ENCODE measurements around the gene MACF1. TPM values are rescaled to one million over a fixed set of nuclear protein-coding genes. Genes with fewer than 3 reads are reported as not detected.
"Not testable (repeated sequence)": the region's sequence is repeated elsewhere in the genome, so short reads cannot be mapped to it uniquely, and the experiment has no call there.

Gene MACF1, protein sequence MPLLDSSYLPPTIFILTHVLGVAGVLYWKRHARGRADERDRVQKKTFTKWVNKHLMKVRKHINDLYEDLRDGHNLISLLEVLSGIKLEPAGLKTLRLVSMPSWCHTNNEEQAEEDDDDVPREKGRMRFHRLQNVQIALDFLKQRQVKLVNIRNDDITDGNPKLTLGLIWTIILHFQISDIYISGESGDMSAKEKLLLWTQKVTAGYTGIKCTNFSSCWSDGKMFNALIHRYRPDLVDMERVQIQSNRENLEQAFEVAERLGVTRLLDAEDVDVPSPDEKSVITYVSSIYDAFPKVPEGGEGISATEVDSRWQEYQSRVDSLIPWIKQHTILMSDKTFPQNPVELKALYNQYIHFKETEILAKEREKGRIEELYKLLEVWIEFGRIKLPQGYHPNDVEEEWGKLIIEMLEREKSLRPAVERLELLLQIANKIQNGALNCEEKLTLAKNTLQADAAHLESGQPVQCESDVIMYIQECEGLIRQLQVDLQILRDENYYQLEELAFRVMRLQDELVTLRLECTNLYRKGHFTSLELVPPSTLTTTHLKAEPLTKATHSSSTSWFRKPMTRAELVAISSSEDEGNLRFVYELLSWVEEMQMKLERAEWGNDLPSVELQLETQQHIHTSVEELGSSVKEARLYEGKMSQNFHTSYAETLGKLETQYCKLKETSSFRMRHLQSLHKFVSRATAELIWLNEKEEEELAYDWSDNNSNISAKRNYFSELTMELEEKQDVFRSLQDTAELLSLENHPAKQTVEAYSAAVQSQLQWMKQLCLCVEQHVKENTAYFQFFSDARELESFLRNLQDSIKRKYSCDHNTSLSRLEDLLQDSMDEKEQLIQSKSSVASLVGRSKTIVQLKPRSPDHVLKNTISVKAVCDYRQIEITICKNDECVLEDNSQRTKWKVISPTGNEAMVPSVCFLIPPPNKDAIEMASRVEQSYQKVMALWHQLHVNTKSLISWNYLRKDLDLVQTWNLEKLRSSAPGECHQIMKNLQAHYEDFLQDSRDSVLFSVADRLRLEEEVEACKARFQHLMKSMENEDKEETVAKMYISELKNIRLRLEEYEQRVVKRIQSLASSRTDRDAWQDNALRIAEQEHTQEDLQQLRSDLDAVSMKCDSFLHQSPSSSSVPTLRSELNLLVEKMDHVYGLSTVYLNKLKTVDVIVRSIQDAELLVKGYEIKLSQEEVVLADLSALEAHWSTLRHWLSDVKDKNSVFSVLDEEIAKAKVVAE (N-terminal part only)
- total RNA-seq (100 to 1,000 TPM; 284 to 321 TPM), polyA plus RNA-seq (ENCODE audit: insufficient read length in 2 of 2) (100 to 1,000 TPM; 337 to 366 TPM)
- long read RNA-seq, donor 1, full-length matches to known transcripts: 15 of 20 reads
- long read RNA-seq, donor 1, partial matches to known transcripts: 5 of 20 reads
- long read RNA-seq, donor 1, other reads (novel, unspliced or antisense): 0 of 20 reads
- long read RNA-seq, donor 2, full-length matches to known transcripts: 18 of 18 reads
- long read RNA-seq, donor 2, partial matches to known transcripts: 0 of 18 reads
- long read RNA-seq, donor 2, other reads (novel, unspliced or antisense): 0 of 18 reads
- long read RNA-seq, donor 3, full-length matches to known transcripts: 23 of 29 reads
- long read RNA-seq, donor 3, partial matches to known transcripts: 6 of 29 reads
- long read RNA-seq, donor 3, other reads (novel, unspliced or antisense): 0 of 29 reads
- long read RNA-seq, donor 4, full-length matches to known transcripts: 15 of 22 reads
- long read RNA-seq, donor 4, partial matches to known transcripts: 7 of 22 reads
- long read RNA-seq, donor 4, other reads (novel, unspliced or antisense): 0 of 22 reads

DNA sequence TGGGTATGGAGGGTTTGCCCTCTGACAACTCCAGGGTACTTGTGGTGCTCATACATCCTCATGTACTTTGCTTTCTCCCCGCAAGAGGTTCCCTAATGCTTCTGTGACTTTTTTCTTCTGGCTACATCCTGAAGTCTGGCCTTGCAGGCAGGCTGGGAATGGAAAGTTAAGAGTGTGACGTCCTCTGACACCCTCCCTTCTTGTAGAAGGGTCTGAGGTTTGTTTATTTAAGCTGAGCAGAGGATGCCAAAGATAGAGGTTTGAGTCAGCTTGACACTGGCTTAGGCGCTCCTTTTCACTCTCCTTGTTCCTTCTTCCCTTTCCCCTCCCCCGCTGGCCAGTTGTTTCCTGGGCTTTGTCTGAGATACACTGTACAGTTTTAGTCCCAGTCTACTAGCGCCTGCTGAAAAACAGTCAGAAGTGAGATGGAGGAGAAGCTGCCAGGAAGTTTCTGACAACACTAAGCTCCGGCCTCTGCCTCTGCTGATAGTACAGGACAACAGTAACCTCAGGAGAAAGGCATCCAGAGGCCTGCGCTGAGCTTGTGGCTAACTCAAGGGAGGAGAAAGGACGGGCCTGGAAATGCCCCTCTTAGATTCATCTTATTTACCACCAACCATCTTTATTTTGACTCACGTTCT is at the start of gene MACF1:
Gene MACF1, plus strand, starts transcription at position 255 of the 641 bp plus-strand sequence. Its CDS starts 328 bp downstream, at position 583.
- Histone ChIP-seq H3K36me3 (ENCODE audit: control insufficient read depth, insufficient read depth, low read length) (peaks cover 3% of the 10 kb centered on the region), H3K4me1 (ENCODE audit: control insufficient read depth, insufficient read depth, low read length) (peaks cover 23% of the 10 kb centered on the region), H3K27me3 (ENCODE audit: control insufficient read depth, insufficient read depth, low read length) (no peaks in the 10 kb centered on the region), H3K4me3 (ENCODE audit: low read depth, low read length) (peak within 1 kb of the TSS; percentile 19), H3K9me3 (ENCODE audit: control insufficient read depth, insufficient read depth, low read length) (no peaks in the 10 kb centered on the region), H3K27ac (ENCODE audit: low read depth, low read length) (peak within 1 kb of the TSS; percentile 91)
- WGBS (ENCODE audit: insufficient coverage): 19% methylated on average over 3 of the region's 9 CpGs
- peak in 2 of 6 donors; percentile 28 to 68 for DNase-seq (ENCODE audit: low read depth in 4 of 6, low spot score in 6 of 6)

DNA sequence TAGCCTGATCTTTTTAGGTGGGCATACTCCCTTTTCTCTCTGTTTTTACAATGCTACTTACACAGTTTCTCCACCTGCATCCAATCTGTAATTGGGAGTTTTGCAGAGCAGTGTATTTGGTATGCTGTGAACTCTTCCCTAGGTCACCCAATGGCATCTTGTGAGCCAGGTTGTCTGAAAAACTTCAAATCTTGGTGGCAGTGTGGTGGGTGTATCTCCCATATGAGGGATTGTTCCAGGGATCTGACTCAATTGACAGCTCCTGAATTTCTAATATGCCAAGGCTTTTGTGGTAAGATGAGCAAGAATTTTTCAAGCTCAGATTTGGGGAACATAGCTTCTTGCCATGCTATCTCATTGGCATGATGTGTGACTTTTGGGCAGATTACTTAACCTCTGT is 47.2 kb upstream of the MACF1 start:
- Histone ChIP-seq H3K4me1 (ENCODE audit: control insufficient read depth, insufficient read depth, low read length) (peaks cover 14% of the 10 kb centered on the region), H3K27ac (ENCODE audit: low read depth, low read length) (no peak overlapping the region)
- no peak for DNase-seq (ENCODE audit: low read depth in 4 of 6, low spot score in 6 of 6)

DNA sequence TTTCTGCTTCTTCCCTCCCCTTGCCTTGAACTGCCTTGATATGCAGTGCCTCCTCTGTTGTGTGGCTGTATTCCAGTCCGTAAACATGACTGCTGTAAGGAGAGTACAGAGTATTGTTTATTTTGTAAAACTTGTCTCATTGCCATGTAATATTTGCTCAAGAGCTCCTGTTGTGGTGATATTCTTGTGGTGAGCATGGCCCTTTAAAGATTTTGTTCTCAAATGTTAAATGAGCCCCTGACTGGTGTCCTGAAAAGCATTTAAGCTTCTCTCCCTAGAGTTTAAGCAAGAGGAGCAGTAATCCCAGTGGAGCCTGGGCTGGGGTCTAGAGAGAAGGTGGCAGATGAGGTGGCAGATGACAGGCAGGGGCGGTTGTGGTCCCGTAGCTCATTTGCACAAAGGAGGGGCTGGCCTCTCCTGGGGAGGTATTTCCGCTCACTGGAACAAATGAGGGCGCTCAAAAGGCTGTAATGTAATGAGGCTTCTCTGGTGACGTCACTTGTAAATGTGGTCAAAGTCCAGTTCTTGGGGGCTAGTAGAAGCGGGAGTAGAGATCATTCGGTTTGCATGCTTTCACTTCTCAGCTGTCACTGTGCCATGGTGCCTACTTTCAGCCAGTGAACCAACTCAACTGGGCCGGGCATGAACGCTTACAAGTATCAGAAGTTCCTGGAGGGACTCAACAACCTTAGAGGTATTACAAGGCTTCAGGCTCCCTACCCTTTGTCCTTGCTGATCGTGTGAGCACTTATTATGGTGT is 46.0 kb upstream of the MACF1 start:
- H3K4me3 ChIP-seq (ENCODE audit: low read depth, low read length): no peak overlapping the region
- H3K36me3 ChIP-seq (ENCODE audit: control insufficient read depth, insufficient read depth, low read length): peaks cover 2% of the 10 kb centered on the region
- no peaks in the 10 kb centered on the region for H3K9me3 ChIP-seq (ENCODE audit: control insufficient read depth, insufficient read depth, low read length)
- peak overlapping the region; percentile 31 for H3K27ac ChIP-seq (ENCODE audit: low read depth, low read length)
- 38% methylated on average over 10 of the region's 11 CpGs for WGBS (ENCODE audit: insufficient coverage)
- peak in 2 of 6 donors; percentile 15 to 42 for DNase-seq (ENCODE audit: low read depth in 4 of 6, low spot score in 6 of 6)
- H3K27me3 ChIP-seq (ENCODE audit: control insufficient read depth, insufficient read depth, low read length): no peaks in the 10 kb centered on the region
- H3K4me1 ChIP-seq (ENCODE audit: control insufficient read depth, insufficient read depth, low read length): peaks cover 10% of the 10 kb centered on the region

More for the DNA sequence above, 47.2 kb upstream of the MACF1 start:
- Histone ChIP-seq H3K36me3 (ENCODE audit: control insufficient read depth, insufficient read depth, low read length) (peaks cover 2% of the 10 kb centered on the region), H3K27me3 (ENCODE audit: control insufficient read depth, insufficient read depth, low read length) (no peaks in the 10 kb centered on the region), H3K9me3 (ENCODE audit: control insufficient read depth, insufficient read depth, low read length) (no peaks in the 10 kb centered on the region), H3K4me3 (ENCODE audit: low read depth, low read length) (no peak overlapping the region)

DNA sequence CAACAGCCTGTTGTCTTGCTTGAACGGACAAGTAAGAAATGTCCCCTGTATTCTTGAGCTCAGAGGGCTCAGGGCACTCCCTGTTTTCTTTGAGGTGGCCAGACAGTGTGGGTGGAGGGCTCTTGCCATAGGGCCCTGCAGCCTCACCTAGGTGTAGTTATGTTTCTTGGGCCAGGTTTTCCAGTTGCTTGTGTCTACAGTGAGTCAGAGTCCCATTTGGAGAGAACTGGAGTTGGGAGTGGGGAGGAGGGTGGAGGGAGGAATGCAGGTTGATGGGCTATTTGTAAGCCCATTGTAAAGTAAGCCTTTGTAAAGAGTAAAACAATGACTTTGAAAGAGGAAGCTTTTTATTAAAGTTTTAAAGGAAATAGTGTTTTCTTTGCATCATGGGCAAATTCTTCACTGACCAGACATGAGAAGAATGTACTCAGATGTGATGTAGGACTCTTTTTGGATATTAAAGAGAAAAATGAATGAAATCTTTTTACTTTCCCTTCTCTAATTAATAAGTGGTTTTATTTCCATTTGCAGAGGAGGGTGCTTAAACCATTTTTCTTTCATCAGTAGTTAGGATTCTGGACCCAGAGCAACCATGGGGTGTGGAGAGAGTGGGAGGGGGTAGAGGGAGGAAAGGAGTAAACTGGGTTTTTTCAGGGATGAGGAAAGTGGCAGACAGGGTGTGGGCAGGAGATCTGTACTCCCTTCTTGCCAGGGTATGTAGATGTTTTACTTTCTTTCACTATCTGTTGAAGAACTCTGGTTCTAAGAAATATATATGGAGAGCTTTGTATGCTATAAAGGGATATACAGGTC is 45.1 kb upstream of the MACF1 start:
- no peak overlapping the region for H3K4me3 ChIP-seq (ENCODE audit: low read depth, low read length)
- DNase-seq (ENCODE audit: low read depth in 4 of 6, low spot score in 6 of 6): no peak
- peak overlapping the region; percentile 31 for H3K27ac ChIP-seq (ENCODE audit: low read depth, low read length)
- H3K36me3 ChIP-seq (ENCODE audit: control insufficient read depth, insufficient read depth, low read length): peaks cover 2% of the 10 kb centered on the region
- peaks cover 8% of the 10 kb centered on the region for H3K4me1 ChIP-seq (ENCODE audit: control insufficient read depth, insufficient read depth, low read length)
- 80% methylated on average over 1 of the region's 1 CpG for WGBS (ENCODE audit: insufficient coverage)
- no peaks in the 10 kb centered on the region for H3K9me3 ChIP-seq (ENCODE audit: control insufficient read depth, insufficient read depth, low read length)
- H3K27me3 ChIP-seq (ENCODE audit: control insufficient read depth, insufficient read depth, low read length): no peaks in the 10 kb centered on the region

DNA sequence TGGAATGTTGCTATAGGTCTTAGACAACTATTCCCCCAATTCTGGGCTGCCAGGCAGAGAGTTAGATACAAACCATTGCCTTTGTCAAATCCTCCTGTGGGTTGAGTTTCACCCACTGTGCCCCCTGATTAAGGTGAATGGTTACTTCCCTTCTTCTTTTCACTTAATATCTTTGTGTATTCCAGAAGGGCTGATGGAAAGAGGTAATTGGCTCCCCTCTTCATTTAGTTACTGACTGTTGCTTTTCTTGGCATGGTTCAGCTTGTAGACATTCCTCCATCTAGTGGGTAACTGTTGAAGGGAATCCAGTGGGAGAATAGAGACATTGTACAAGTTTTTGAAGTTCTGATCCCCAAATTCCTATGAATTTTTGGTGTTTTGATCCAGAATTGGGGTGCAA is 43.8 kb upstream of the MACF1 start:
- Histone ChIP-seq H3K27me3 (ENCODE audit: control insufficient read depth, insufficient read depth, low read length) (no peaks in the 10 kb centered on the region), H3K4me1 (ENCODE audit: control insufficient read depth, insufficient read depth, low read length) (peaks cover 8% of the 10 kb centered on the region), H3K36me3 (ENCODE audit: control insufficient read depth, insufficient read depth, low read length) (peaks cover 2% of the 10 kb centered on the region), H3K27ac (ENCODE audit: low read depth, low read length) (no peak overlapping the region), H3K9me3 (ENCODE audit: control insufficient read depth, insufficient read depth, low read length) (no peaks in the 10 kb centered on the region), H3K4me3 (ENCODE audit: low read depth, low read length) (no peak overlapping the region)
- no peak for DNase-seq (ENCODE audit: low read depth in 4 of 6, low spot score in 6 of 6)

DNA sequence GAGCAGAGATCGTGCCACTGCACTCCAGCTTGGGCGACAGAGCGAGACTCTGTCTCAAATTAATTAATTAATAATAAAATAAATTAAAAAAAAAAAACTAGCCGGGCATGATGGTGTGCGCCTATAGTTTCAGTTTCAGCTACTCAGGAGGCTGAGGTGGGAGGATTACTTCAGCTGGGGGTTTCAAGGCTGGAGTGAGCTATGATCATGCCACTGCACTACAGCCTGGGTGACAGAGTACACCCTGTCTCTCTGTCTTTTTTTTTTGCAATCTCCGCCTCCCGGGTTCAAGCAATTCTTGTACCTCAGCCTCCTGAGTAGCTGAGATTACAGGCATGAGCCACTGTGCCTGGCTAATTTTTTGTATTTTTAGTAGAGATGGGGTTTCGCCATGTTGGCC is 42.7 kb upstream of the MACF1 start:
- WGBS (ENCODE audit: insufficient coverage): 100% methylated on average over 3 of the region's 8 CpGs
- not testable (repeated sequence) for H3K4me3 ChIP-seq (ENCODE audit: low read depth, low read length); H3K27ac ChIP-seq (ENCODE audit: low read depth, low read length); DNase-seq (ENCODE audit: low read depth in 4 of 6, low spot score in 6 of 6); H3K36me3 ChIP-seq (ENCODE audit: control insufficient read depth, insufficient read depth, low read length); H3K27me3 ChIP-seq (ENCODE audit: control insufficient read depth, insufficient read depth, low read length); H3K4me1 ChIP-seq (ENCODE audit: control insufficient read depth, insufficient read depth, low read length); H3K9me3 ChIP-seq (ENCODE audit: control insufficient read depth, insufficient read depth, low read length)

DNA sequence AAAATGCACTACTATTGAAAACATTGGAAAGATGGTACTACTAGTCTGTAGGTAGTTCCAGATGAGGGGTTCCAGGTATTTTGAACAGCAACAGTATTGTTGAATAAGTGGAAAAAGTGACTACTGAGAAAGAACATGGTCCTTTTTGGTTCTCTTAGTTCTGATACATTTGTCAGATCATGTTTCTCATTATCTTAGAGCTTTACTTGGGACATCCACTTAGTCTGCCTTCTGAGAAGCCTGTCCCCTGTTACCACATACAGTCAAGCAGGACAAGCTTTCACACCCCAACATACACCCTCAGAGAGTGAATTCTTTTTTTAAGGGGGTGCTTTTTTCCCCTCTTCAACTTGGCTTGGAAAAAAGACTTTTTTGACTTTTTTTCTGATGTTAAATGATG is 41.0 kb upstream of the MACF1 start:
- no peaks in the 10 kb centered on the region for H3K27me3 ChIP-seq (ENCODE audit: control insufficient read depth, insufficient read depth, low read length)
- no peak for DNase-seq (ENCODE audit: low read depth in 4 of 6, low spot score in 6 of 6)
- no peaks in the 10 kb centered on the region for H3K36me3 ChIP-seq (ENCODE audit: control insufficient read depth, insufficient read depth, low read length)
- H3K27ac ChIP-seq (ENCODE audit: low read depth, low read length): no peak overlapping the region
- H3K4me1 ChIP-seq (ENCODE audit: control insufficient read depth, insufficient read depth, low read length): peaks cover 4% of the 10 kb centered on the region
- no peaks in the 10 kb centered on the region for H3K9me3 ChIP-seq (ENCODE audit: control insufficient read depth, insufficient read depth, low read length)
- no peak overlapping the region for H3K4me3 ChIP-seq (ENCODE audit: low read depth, low read length)

DNA sequence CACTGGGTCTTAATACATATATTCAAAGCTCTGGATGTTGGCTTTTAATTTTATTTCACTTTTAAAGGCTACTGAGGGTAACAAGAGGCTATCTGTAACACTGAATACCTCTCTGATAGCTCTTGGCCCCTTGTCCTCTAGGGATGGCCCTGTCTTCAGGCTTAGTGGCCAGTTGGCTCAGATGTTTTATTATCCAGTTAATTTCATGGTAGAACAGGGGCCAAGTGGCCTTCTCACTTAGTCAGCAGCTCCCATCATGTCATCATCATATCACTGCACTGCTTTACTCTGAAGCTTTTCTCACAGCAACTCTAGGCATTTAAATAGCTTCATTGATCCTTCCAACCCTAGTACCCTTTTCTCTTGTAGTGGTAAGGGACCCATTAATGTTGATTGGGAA is 40.2 kb upstream of the MACF1 start:
- Histone ChIP-seq H3K36me3 (ENCODE audit: control insufficient read depth, insufficient read depth, low read length) (no peaks in the 10 kb centered on the region), H3K9me3 (ENCODE audit: control insufficient read depth, insufficient read depth, low read length) (no peaks in the 10 kb centered on the region), H3K27ac (ENCODE audit: low read depth, low read length) (no peak overlapping the region), H3K4me3 (ENCODE audit: low read depth, low read length) (no peak overlapping the region), H3K4me1 (ENCODE audit: control insufficient read depth, insufficient read depth, low read length) (no peaks in the 10 kb centered on the region), H3K27me3 (ENCODE audit: control insufficient read depth, insufficient read depth, low read length) (no peaks in the 10 kb centered on the region)
- DNase-seq (ENCODE audit: low read depth in 4 of 6, low spot score in 6 of 6): peak in 1 of 6 donors; percentile 27
